Measurements from ENCODE around the gene FASN. TPM values are rescaled to one million over a fixed set of nuclear protein-coding genes. Genes with fewer than 3 reads are reported as not detected.

FASN gene
- total RNA-seq, 1 experiment from 2014 or later = 433 TPM

GRCh38 chr17:82085031-82085861 lies 12.8 kb downstream of the FASN start:
- Histone ChIP-seq H3K23me2 (ENCODE audit: insufficient read length, low read depth, low read length, poor library complexity, severe bottlenecking) (no peaks in the 10 kb centered on the region), H3K79me2 (ENCODE audit: insufficient read depth, low read length) (no peaks in the 10 kb centered on the region), H3K9me3 (ENCODE audit: control insufficient read depth, low read depth, low read length) (no peaks in the 10 kb centered on the region), H3K18ac (ENCODE audit: insufficient read length, low read depth, low read length) (no peak overlapping the region), H4K8ac (replicated peaks; ENCODE audit: insufficient read length, low read depth, low read length) (no peak overlapping the region), H3K27ac (ENCODE audit: insufficient read length, low read depth, low read length) (no peak overlapping the region), H4K91ac (ENCODE audit: insufficient read length, low read depth, low read length) (no peak overlapping the region), H3K4ac (ENCODE audit: low read depth, low read length) (no peak overlapping the region), H2AFZ (ENCODE audit: low read length) (no peak overlapping the region), H2BK5ac (ENCODE audit: insufficient read length, low read length) (no peak overlapping the region), H3K23ac (ENCODE audit: insufficient read length, low read depth, low read length) (no peak overlapping the region), H3K4me2 (ENCODE audit: insufficient read depth, insufficient read length, low read length) (no peak overlapping the region), H2BK20ac (ENCODE audit: low read depth, low read length, poor library complexity, severe bottlenecking) (no peak overlapping the region), H3K4me1 (ENCODE audit: insufficient read depth, low read length) (no peaks in the 10 kb centered on the region), H2BK12ac (ENCODE audit: insufficient read length, low read depth, low read length) (no peak overlapping the region), H2BK15ac (ENCODE audit: low read depth, low read length) (no peak overlapping the region), H4K20me1 (ENCODE audit: control insufficient read depth, insufficient read depth, insufficient read length) (no peaks in the 10 kb centered on the region), H4K5ac (ENCODE audit: insufficient read length, low read depth, low read length) (no peak overlapping the region), H3T11ph (ENCODE audit: low read length) (no peak overlapping the region), H2AK5ac (ENCODE audit: insufficient read length, low read length) (no peak overlapping the region), H3K79me1 (ENCODE audit: insufficient read depth, low read depth, low read length, poor library complexity, severe bottlenecking) (no peaks in the 10 kb centered on the region), H3K14ac (ENCODE audit: insufficient read depth, low read length) (no peak overlapping the region; the same call in 1 of the 2 replicates), H2BK120ac (ENCODE audit: low read depth, low read length, poor library complexity, severe bottlenecking) (no peak overlapping the region), H3K56ac (ENCODE audit: insufficient read length, low read depth, low read length) (no peak overlapping the region), H3K9ac (ENCODE audit: extremely low read depth, insufficient read length, low read length) (no peak overlapping the region), H3K27me3 (ENCODE audit: insufficient read depth, low read length) (no peaks in the 10 kb centered on the region)
- H3K9me3 Mint-ChIP-seq = no peaks in the 10 kb centered on the region
- DNase-seq = no peak
- no peak for TF ChIP-seq CTCF (conservative IDR thresholded peaks at IDR 0.05)
- H3K27ac Mint-ChIP-seq = no peak overlapping the region
- no peaks in the 10 kb centered on the region for H3K4me1 Mint-ChIP-seq
- H3K4me3 Mint-ChIP-seq = no peak overlapping the region
- peaks cover 18 to 79% (median 62%) of the 10 kb centered on the region in 3 experiments; a peak in 6 of 7 replicates for H3K36me3 Mint-ChIP-seq (ENCODE audit: insufficient read depth in 1 of 3, low read depth in 3 of 3)
- no CpG with 5 or more reads among the region's 49 CpGs for WGBS (ENCODE audit: extremely low coverage, insufficient read length, low lambda C conversion rate)
- no peaks in the 10 kb centered on the region for H3K27me3 Mint-ChIP-seq (ENCODE audit: low read depth)

Measured in H9 (cell line).